Measurements from ENCODE around the gene ZW10. TPM values are rescaled to one million over a fixed set of nuclear protein-coding genes. Genes with fewer than 3 reads are reported as not detected.

ZW10 gene
- total and polyA plus RNA-seq, 2 of the 13 experiments (the other 11 are each of a cell fraction or from before 2014, with no cell fraction given) = 5.8 to 31.3 TPM

- TF ChIP-seq CERS6 (CRISPR knock-in tag; IDR thresholded peaks at IDR 0.05) (no peak), XRCC5 (optimal IDR thresholded peaks at IDR 0.05; ENCODE audit: low read length) (peak; percentile 71), PAXIP1 (CRISPR knock-in tag; conservative IDR thresholded peaks at IDR 0.05) (peak; percentile 22; the same call in 1 of the 2 replicates), AKAP8 (CRISPR knock-in tag; IDR thresholded peaks at IDR 0.05) (no peak), ZHX2 (IDR thresholded peaks at IDR 0.05; ENCODE audit: low read depth) (no peak), ZHX2 (CRISPR knock-in tag; IDR thresholded peaks at IDR 0.05; ENCODE audit: borderline replicate concordance) (no peak), GATAD2A (CRISPR knock-in tag; IDR thresholded peaks at IDR 0.05) (peak; percentile 38; the same call in 1 of the 2 replicates), ZBTB1 (CRISPR knock-in tag; IDR thresholded peaks at IDR 0.05; ENCODE audit: borderline replicate concordance) (no peak), ZNF710 (CRISPR knock-in tag; IDR thresholded peaks at IDR 0.05; ENCODE audit: borderline replicate concordance) (no peak), ATF7 (IDR thresholded peaks at IDR 0.05) (no peak), ATF7 (CRISPR knock-in tag; IDR thresholded peaks at IDR 0.05) (no peak), ZNF260 (CRISPR knock-in tag; IDR thresholded peaks at IDR 0.05; ENCODE audit: borderline replicate concordance, low read depth) (no peak), MAFG (CRISPR knock-in tag; IDR thresholded peaks at IDR 0.05) (no peak), ZNF512 (CRISPR knock-in tag; IDR thresholded peaks at IDR 0.05) (no peak), ESRRA (CRISPR knock-in tag; IDR thresholded peaks at IDR 0.05; ENCODE audit: low read depth) (0 out of 2 replicates have a peak, but pooled peaks have one; percentile 44), ZBTB20 (CRISPR knock-in tag; IDR thresholded peaks at IDR 0.05; ENCODE audit: borderline replicate concordance, low read depth) (no peak)
These were observed 32.9 kb upstream of the ZW10 start (continued) for GRCh38 chr11:113806406-113806805.

Data from HepG2 (cell line).